T-helper 1 cell (primary cell): ENCODE data around the gene SPSB1.
"Not testable (repeated sequence)": the region's sequence is repeated elsewhere in the genome, so short reads cannot be mapped to it uniquely, and the experiment has no call there.

ENCODE experiments used
- DNase-seq, 5 donors: peaks; one replicate each; pipeline ENCODE4 v3.0.0-alpha.2; 2012 to 2020

The SPSB1 gene

DNA sequence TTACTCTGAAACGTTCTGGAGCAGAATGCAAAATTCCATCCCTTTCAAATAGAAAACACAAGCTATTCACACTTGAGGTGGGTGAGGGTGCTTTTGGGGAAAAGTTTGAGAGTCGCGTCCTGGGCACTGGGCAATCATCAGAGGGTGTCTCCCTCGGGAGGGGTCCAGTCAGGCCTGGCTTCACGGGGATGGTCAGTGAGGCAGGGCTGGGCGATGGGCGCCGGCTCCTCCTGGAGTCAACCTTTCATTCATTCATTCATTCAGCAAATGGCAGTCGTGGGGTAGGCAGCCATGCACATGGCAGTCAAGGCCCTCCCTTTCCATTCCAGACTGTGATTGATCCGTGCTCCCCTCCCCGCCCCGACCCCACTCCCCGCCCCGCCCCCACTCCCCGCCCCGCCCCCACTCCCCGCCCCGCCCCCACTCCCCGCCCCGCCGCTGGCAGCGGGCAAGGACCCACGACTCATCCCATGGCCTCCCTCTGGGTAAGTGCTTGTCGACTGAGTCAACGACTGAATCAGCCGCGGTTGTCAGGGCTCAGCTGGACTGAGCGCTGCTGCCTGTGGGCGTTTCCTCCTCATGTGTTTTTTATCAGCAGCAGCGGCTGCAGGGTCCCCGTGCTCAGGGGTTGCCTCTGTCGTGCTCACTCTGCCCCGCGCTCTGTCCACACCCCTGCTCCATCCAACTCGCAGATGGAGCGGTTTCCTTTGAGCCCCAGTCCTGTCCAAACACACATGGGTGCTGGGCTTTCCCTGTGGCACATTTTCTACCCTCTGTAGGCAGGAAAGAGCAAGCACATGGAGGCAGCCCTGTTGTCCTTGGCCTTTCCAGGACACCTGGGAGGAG is 12.5 kb upstream of the SPSB1 start:
- peak in 1 of 5 donors; percentile 74 for DNase-seq

DNA sequence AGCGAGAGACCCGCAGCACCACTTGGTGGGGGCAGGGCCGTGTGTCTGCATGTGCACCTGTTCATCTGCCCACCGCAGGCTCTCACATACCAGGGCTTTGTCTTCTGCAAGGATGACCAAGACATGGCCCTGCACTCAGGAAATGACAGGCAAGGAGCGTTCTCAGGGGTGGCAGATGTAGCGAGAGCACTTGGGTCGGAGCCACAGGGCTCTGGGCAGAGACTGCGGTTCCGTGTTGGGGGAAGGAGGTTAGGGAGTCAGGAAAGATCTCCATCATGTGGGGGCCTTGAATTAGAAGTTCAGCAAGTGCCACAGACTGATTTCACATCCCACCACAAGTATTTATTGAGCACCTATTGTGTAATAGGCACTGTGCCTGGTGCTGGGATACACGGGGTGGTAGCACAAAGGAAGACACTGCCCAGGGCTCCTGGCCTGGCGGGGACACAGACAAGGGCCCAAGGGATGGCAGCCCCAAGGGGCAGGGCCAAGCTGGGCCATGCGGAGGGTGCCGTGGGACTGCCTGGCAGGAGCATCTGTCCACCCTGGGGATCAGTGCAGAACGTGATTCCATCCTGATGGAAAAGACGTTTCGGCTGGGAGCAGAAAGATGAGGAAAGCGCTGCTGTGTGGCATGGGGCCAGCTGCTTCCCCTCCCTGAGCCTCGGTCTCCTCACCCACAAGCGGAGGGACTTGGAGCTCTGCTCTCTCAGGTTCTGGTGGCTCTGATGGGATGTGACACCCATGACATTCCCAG is 11.4 kb upstream of the SPSB1 start:
- DNase-seq: no peak

DNA sequence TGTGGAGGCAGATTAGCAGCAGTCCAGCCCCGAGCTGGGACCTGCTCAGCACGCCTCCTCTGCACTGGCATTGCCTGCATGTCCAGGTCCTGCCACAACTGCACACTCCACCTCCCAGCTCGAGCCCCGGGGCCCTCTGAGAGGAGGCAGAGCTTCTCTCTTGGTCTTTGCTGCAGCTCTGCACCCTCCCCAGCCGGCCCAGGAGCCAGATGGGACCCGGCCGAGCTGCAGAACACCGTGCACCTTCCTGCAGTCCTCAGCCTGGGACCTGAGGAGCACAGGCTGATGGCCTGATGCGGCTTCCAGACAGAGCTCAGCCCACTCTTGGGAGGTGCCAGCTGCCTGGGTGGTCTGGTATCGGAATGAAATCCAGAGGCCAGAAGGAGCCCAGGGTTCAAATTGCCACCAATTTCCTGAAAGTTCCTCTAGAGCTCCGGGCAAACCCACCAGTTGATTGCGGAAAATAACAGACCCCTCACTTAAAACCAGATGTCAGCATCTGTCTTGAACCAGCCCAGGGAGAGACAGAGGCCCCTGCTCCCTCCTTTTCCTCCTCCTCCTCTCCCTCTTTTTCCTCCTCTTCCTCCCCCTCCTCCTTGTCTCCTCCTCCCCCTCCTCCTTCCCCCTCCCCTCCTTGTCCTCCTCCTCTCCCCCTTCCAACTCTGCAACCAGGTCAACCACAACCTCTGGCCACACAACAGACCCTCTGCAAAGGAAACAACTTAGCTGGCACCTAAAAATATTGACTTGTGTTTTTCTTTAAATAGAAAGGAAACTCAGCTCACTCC is 10.6 kb upstream of the SPSB1 start:
- peak in 1 of 5 donors; percentile 44 for DNase-seq

DNA sequence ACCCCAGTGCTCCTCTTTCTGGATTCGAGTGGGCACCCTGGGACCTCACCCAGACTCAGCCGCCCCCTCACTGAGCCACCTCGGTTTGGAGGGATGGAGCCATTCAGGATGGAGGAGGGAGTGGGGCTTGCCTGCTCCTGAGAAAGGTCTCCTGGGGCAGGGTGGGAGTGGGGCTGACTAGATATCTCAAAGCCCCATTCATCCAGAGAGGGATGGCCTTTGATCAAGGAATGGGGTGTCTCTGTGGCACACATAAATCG is 10.1 kb upstream of the SPSB1 start:
- no peak for DNase-seq

DNA sequence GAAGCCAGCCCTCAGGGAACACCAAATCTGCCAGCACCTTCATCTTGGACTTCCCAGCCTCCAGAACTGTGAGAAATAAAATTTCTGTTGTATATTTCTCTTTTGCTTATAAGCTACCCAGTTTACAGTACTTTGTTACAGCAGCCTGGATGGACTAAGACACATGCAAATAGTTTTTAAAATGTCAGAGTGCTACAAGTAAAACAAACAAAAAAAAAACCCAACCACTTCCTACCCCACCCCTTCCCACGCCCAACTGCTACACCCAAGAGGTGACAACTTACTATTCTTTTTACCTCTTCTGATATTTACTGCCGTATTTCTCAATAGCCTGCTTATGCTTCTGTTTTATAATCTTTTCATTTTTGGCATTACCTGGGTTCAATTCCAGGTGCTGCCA is 8.6 kb upstream of the SPSB1 start:
- peak in 1 of 5 donors; percentile 78 for DNase-seq

DNA sequence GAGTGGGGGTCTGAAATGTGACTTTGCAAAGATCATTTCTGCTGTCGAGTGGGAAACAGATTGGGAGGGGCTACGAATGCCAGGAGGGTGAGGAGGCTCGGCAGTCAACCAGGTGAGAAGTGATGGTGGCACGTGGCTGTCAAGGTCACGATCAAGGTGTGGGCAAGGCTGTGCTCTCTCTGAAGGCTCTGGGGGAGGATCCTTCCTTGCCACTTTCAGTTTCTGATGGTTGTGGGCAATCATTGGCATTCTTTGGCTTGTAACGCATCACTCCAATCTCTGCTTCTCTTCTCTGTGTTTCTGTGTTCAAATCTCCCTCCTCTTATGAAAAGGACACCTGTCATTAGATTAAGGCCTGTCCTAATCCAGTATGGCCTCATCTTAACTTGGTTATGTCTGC is 6.1 kb upstream of the SPSB1 start:
- peak in 1 of 5 donors; percentile 53 for DNase-seq

DNA sequence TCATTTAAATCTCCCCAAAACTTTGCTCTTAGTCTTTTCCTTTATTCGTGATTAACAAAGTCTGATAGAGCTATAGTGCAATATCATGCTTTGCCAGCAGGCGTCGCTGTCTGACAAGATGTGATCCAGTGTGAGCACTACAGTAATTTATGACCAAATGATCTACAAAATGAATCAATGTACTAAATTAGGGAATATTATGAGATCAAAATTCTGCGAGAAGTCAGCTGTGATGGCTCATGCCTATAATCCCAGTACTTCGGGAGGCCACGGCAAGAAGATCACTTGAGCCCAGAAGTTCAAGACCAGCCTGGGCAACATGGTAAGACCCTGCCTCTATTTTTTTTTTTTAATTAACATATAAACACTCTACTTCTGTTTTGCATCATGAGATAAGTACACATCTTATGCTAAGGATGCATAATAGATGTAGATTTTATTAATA is 3.6 kb upstream of the SPSB1 start:
- DNase-seq: peak; percentile 42 to 85 (median 67)

DNA sequence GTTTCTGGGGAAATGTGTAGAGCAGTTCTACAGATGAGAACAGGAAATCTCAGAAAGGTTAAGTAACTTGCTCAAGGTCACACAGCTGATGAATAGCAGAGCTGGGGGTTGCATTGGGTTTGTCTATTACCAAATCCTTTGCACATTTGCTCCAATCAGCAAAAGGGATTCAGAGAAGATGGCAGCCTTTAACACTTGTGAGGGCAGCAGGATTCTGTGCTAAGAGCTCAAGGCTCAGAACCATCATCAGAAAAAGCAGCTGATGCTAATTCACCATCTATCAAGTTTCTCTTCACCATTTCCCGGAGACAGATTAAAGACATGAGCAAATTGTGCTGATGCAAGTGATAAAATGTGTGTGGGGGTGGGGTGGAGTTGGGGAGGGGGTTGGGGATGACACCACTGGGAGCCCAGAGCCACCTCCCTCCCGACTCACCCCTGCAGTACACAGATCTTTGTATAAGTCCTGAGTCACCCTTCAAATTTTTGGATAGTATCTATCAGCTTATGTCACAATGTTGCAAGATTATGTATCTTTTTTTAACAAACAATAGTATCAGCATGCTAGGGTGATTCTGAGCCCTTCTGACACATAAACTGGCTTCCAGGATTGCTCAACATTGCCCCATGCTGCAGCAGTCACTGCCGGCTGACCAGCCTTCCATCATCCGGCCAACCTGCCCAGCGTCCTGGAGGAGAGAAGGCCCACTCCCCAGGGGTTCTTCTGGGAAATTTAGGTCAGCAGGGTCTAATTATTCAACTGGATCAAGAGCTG is 2.8 kb upstream of the SPSB1 start:
- DNase-seq: peak in 1 of 5 donors; percentile 38

DNA sequence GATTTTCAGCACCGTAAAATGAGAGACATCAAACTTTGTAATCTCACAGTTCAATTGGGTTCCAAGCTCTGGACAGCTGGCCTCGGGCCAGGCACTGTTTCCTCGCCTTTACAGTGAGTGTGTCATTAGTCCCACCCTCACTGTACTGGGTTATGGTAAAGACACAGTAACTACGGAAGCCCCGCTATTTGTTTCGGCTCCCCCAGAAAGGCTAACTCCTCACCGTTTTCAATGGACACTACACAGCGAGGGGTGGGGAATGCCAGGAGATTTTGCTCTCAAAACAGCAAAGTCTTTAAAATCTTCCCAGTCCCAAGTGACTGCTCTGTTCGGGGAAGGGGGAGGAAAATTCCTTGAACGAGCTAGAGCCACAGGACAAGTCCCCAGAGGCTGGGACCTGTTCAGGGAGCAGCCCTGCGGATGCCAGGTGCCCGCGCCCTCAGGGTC is 757 bp upstream of the SPSB1 start:
- no peak for DNase-seq

DNA sequence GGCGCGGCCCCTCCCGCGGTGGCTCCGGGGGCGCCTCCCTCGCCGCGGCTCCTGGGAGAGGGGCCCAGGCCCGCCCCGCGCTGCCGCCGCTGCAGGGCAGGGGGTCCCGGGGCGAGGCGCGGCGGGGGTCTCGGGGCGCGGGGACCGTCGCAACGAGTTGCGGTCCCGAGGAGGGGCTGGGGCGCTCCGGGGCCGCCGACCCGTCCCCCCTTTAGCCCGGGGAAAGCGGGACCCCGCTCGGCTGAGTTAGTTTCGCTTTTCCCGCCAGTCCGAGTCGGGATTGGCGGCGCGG is 493 bp downstream of the SPSB1 start:
- no peak for DNase-seq

DNA sequence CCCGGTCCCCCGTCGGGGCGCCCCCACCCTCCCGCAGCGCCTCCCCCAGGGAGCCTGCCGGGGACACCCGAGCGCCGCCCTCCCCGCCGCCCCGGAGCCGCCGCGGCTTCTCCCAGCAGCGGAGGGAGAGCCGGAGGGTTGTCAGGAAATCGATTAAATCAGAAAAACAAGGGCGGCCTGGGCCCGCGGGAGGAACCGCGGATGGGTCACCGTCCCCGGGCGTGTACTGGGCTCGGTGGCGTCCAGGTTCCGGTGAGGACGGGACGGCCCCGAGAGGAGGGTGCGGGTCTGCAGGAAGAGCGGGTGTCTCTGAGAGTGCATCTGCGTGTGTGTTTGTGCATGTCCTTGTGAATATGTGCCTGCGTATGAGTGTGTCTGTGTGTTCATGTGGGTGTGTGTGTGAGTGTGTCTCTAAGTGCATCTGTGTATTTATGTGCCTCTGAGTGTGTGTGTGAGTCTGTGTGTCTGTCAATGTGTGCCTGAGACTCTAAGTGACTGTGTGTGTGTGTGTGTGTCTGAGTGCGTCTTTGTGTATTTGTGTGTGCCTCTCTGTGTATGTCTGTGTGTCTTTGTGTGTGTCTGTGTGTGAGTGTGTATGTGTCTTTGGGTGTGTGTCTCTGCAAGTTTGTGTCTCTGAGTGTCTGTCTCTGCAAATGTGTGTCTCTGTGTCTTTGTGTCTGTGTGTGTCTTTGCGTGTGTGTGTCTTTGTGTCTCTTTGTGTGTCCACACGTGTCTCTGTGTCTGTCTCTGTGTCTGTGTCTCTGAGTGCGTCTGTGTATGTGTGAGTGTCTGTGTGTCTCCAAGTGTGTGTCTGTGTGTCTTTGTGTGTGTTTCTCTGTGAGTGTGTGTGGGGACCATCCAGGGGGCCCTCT is 1.1 kb downstream of the SPSB1 start:
- peak in 3 of 5 donors; percentile 29 to 55 (median 47) for DNase-seq

DNA sequence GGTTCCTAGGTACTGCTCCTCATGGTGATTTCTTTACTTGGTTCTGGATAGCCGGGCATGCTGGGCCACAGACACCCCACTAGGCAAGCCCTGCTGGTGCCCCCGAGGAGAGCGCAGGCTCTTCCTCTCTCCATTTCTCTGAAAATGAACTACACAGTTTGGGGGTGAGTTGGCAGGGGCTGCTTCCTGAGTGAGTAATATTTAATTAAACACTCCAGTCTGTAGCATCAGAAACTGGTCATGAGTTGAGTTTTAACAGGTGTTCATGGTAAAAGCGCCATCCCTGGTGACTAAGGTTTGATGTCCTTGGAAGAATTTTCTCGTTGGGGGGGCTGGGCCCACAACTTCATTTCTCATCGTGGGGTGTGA is 1.7 kb downstream of the SPSB1 start:
- DNase-seq: peak in 1 of 5 donors; percentile 51

DNA sequence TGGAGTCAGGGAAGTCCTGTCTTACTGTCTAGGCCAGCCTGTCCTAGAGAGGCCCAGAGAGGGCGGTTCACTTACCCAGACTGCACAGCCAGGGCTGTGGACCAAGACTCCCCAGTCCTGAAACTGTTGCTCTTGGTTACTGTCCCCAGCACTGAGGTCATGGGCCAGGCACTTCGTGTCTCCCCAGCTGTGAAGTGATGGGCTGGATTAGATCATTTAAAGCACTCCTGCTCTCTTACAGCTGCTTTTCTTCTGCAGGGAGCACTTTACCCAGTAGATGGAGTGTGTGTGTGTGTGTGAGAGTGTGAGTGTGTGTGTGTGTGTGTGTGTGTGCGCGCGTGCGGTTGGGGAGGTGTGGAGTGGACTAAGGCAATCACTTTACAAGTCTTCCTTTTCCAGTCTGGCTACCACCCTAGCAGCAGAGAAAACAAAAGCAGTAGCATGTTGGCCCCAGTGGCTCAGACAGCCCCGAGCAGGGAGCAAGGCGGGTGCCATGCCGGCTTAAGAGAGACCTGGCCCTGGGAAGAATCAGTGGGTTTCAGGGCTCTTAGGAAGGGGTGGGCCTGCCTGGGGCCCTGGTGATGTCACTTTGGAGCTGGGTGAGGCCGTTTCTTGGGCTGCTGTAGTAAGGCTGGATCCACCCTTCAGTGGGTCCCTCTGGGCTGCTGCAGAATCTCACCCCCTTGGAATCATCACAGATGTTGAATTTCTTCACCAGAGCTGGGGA is 2.4 kb downstream of the SPSB1 start:
- DNase-seq: peak in 1 of 5 donors; percentile 77

DNA sequence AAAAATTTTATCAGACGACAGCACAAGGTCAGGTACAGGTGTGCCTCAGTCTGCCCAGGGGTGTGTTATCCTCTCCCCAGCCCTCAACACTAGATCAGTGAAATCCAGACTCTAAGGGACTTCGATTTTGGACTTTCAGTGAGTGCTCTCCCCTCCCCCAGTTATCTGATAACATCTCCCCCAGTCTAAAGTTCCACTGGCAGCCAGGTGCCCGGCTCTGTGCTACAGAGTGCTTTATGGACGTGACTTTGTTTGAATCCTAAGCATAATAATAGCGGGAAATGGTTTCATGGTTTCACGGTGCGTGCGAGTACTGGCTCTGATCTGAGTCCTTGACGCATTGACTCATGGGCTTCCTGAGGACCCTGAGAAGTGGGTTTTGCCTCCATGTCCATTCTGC is 3.2 kb downstream of the SPSB1 start:
- no peak for DNase-seq

DNA sequence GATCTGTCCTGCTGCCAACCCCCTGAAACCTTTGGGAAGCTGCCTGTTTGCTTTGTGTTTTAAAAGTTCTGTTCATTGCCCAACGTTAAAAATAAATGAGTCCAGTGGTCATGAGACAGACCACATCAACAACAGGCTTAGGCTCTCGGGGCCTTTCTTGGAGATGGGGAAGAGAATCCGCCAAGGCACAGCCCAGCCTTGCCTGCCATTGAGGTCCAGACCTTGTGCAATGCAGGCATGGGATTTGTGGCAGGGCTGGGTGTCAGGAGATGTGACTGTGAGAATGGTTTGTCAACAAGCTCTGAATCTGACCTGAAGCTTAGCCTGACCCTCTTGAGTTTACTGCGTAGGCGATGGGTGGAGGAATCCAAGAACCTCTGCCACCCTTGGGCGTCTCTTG is 4.2 kb downstream of the SPSB1 start:
- DNase-seq: no peak

DNA sequence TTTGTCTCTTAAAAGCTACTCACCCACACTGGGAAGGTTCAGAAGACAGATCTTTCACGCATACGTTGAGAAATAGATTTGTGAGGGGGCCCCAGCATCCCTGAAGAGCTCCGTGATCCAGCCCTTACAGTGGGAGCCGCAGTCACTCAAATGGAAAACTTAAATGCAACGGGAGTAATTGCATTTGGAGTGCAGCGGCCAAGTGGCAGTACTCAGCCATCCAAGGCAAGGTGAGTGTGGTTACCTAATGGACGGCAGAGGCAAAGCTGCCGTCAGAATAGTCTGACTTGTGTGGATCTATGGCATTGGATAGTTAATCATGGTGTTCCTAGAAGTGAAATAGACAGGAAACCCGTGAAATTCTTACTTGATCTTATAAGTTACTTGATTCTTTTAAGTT is 5.1 kb downstream of the SPSB1 start:
- no peak for DNase-seq

DNA sequence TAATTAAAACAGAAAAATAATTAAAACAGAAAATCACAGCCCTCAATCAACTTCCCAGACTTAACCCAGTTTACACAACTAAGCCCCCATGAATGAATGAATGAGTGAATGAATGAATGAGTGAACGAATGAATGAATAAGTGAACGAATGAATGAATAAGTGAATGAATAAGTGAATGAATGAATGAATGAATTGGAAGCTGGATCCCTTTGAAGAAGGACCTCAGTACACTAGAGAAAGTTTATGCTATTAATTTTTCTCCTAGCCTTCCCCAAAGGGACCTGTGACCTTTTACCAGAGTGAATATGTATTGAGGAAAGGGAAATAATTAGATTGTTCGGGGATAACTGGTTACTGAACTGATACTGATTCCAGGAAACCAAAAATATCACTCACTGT is 5.6 kb downstream of the SPSB1 start:
- DNase-seq: no peak

DNA sequence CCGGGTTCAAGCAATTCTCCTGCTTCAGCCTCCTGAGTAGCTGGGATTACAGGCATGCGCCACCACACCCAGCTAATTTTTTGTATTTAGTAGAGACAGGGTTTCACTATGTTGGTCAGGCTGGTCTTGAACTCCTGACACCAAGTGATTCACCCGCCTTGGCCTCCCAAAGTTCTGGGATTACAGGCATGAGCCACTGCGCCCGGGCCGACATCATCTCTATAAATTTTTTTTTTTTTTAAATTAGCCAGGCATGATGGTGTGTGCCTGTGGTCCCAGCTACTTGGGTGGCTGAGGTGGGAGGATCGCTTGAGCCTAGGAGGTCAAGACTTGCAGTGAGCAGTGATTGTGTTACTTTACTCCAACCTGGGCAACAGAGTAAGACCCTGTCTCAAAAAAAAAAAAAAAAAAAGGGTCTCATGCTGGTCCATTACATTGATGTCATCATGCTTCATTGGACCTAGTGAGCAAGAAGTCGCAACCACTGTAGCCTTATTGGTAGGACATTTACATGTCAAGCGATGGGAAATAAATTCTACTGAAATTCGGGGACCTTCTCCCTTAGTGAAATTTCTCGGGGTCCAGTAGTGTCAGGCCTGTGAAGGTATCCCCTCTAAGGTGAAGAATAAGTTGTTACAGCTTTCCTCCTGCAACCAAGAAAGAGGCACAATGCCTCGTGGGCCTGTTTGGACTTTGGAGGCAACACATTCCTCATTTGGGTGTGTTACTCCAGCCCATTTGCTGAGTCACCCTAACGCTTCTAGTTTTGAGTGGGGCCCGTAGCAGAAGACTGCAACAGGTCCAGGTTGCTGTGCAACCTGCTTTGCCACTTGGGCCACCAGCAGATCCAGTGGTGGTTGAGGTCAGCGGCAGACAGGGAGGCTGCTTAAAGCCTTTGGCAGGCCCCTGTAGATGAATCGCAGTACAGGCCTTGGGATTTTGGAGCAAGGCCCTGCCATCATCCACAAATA is 7.2 kb downstream of the SPSB1 start:
- not testable (repeated sequence) for DNase-seq

DNA sequence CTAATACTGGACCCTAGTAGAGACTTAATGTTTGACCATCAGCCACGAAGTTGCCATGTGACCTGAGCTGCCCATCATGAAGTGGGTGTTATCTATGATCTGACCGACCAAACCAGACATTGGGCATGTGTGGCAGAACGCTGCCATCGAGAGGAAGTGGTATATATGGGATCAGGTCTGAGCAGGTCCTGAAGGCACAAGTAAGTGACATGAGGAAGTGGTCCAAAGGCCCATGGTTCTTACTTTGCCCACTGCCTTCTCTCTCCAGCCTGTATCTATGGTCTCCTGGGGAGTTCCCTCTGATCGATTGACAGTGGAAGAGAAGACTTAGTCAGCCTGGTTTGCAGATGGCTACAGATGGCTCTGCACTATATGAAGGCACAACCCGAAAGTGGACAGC is 7.9 kb downstream of the SPSB1 start:
- peak in 1 of 5 donors; percentile 18 for DNase-seq
